ENCODE data around the gene APLP1. TPM values are rescaled to one million over a fixed set of nuclear protein-coding genes. Genes with fewer than 3 reads are reported as not detected.

Gene APLP1
- total RNA-seq, 3 donors from 2014 or later: 2.6 to 4.2 (median 3.3) TPM

- no peak for DNase-seq (ENCODE audit: low spot score in 2 of 2)
- Histone ChIP-seq H3K4me3 (no peak overlapping the region), H3K36me3 (no peaks in the 10 kb centered on the region), H3K27me3 (peaks cover 0 to 66% of the 10 kb centered on the region in 2 donors), H3K27ac (no peak overlapping the region), H3K9me3 (no peaks in the 10 kb centered on the region), H3K4me1 (no peaks in the 10 kb centered on the region)
- no peak for TF ChIP-seq POLR2A (IDR thresholded peaks at IDR 0.05)
- TF ChIP-seq, protein P1, sequence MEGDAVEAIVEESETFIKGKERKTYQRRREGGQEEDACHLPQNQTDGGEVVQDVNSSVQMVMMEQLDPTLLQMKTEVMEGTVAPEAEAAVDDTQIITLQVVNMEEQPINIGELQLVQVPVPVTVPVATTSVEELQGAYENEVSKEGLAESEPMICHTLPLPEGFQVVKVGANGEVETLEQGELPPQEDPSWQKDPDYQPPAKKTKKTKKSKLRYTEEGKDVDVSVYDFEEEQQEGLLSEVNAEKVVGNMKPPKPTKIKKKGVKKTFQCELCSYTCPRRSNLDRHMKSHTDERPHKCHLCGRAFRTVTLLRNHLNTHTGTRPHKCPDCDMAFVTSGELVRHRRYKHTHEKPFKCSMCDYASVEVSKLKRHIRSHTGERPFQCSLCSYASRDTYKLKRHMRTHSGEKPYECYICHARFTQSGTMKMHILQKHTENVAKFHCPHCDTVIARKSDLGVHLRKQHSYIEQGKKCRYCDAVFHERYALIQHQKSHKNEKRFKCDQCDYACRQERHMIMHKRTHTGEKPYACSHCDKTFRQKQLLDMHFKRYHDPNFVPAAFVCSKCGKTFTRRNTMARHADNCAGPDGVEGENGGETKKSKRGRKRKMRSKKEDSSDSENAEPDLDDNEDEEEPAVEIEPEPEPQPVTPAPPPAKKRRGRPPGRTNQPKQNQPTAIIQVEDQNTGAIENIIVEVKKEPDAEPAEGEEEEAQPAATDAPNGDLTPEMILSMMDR (IDR thresholded peaks at IDR 0.05): no peak
- no peak for TF ChIP-seq POLR2AphosphoS5 (IDR thresholded peaks at IDR 0.05)
- intact Hi-C loops (cut with DNase I; ENCODE audit: low total_unique reads): no loop called here
Measured at GRCh38 chr19:35853038-35853756, 15.2 kb upstream of the APLP1 start.

DNA sequence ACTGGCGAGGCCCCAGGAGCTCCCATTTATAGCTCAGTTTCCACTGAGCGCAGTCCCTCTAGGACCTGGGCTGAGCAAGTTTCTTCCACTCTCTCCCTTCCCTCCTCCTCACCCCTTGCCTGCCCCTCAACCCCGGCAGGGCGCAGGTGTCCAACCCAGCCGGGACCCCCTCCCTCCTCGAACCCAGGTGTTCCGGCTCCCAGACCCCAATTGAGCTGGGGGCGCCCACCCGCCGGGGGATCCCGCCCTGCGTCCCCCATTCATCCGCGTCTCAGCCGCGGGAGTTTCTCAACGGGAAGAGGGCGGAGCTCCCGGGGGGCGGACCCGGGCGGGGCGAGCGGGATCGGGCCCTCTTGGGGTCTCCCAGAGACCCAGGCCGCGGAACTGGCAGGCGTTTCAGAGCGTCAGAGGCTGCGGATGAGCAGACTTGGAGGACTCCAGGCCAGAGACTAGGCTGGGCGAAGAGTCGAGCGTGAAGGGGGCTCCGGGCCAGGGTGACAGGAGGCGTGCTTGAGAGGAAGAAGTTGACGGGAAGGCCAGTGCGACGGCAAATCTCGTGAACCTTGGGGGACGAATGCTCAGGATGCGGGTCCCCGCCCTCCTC is 11.7 kb upstream of the APLP1 start, which contains the start of gene KIRREL2:
Gene KIRREL2, plus strand, starts transcription at position 366 of the 604 bp plus-strand sequence. Its CDS starts 209 bp downstream, at position 575.
- no peak for DNase-seq (ENCODE audit: low spot score in 2 of 2)
- Histone ChIP-seq H3K27ac (no peak within 1 kb of the TSS), H3K4me3 (peak within 1 kb of the TSS; percentile 36 to 74 (median 45)), H3K4me1 (no peaks in the 10 kb centered on the region), H3K27me3 (peaks cover 0 to 57% of the 10 kb centered on the region in 2 donors), H3K9me3 (peaks cover 0 to 4% of the 10 kb centered on the region in 2 donors), H3K36me3 (no peaks in the 10 kb centered on the region)
- TF ChIP-seq, protein P1 (IDR thresholded peaks at IDR 0.05): no peak
- TF ChIP-seq POLR2AphosphoS5 (IDR thresholded peaks at IDR 0.05) (no peak), POLR2A (IDR thresholded peaks at IDR 0.05) (no peak)
- intact Hi-C loops (cut with DNase I; ENCODE audit: low total_unique reads): no loop called here

DNA sequence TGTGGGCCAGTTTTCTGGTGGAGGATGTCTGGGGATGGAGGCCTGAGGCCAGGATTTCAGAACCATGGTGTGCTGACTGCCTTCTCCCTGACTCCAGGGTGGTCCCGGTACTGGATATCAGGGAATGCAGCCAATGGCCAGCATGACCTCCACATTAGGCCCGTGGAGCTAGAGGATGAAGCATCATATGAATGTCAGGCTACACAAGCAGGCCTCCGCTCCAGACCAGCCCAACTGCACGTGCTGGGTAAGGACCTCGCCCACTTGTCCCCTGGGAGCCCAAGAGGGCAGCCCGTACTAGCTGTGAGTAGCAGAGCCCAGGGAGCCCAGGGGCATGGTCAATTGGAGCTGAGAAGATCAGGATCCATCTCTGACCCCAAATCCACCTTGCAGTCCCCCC is 10.1 kb upstream of the APLP1 start:
- Histone ChIP-seq H3K4me1 (no peaks in the 10 kb centered on the region), H3K27me3 (peaks cover 0 to 54% of the 10 kb centered on the region in 2 donors)

GRCh38 chr19:35859414-35859813 is 9.0 kb upstream of the APLP1 start:
- Histone ChIP-seq H3K4me1 (no peaks in the 10 kb centered on the region), H3K4me3 (no peak overlapping the region), H3K9me3 (peaks cover 0 to 4% of the 10 kb centered on the region in 2 donors), H3K36me3 (no peaks in the 10 kb centered on the region), H3K27ac (no peak overlapping the region), H3K27me3 (peaks cover 0 to 48% of the 10 kb centered on the region in 2 donors)
- intact Hi-C loops (cut with DNase I; ENCODE audit: low total_unique reads): no loop called here
- no peak for TF ChIP-seq POLR2AphosphoS5 (IDR thresholded peaks at IDR 0.05)
- no peak for DNase-seq (ENCODE audit: low spot score in 2 of 2)

More for the DNA sequence above, 10.1 kb upstream of the APLP1 start:
- H3K27ac ChIP-seq: no peak overlapping the region
- DNase-seq (ENCODE audit: low spot score in 2 of 2): no peak
- no peak overlapping the region for H3K4me3 ChIP-seq
- H3K9me3 ChIP-seq: peaks cover 0 to 4% of the 10 kb centered on the region in 2 donors
- no peaks in the 10 kb centered on the region for H3K36me3 ChIP-seq
- intact Hi-C loops (cut with DNase I; ENCODE audit: low total_unique reads): no loop called here
- TF ChIP-seq POLR2AphosphoS5 (IDR thresholded peaks at IDR 0.05) (no peak), POLR2A (IDR thresholded peaks at IDR 0.05) (no peak)
- TF ChIP-seq, protein P1 (IDR thresholded peaks at IDR 0.05): no peak

- intact Hi-C loops (cut with DNase I; ENCODE audit: low total_unique reads): no loop called here
- no peak for TF ChIP-seq POLR2A (IDR thresholded peaks at IDR 0.05)
- TF ChIP-seq POLR2AphosphoS5 (IDR thresholded peaks at IDR 0.05): no peak
- TF ChIP-seq, protein P1 (IDR thresholded peaks at IDR 0.05): no peak
- no peaks in the 10 kb centered on the region for H3K36me3 ChIP-seq
- peaks cover 0 to 4% of the 10 kb centered on the region in 2 donors for H3K9me3 ChIP-seq
- H3K27me3 ChIP-seq: peaks cover 0 to 37% of the 10 kb centered on the region in 2 donors
- no peaks in the 10 kb centered on the region for H3K4me1 ChIP-seq
- H3K27ac ChIP-seq: no peak overlapping the region
- DNase-seq (ENCODE audit: low spot score in 2 of 2): no peak
- H3K4me3 ChIP-seq: no peak overlapping the region
Measured at GRCh38 chr19:35860436-35860817, 7.9 kb upstream of the APLP1 start.
